NCI-H226 (cell line): ENCODE measurements around the gene LRRC51.

ENCODE experiments used
- DNase-seq: peaks from one replicate; pipeline ENCODE4 v3.0.0-alpha.2; 2015

Gene LRRC51

DNA sequence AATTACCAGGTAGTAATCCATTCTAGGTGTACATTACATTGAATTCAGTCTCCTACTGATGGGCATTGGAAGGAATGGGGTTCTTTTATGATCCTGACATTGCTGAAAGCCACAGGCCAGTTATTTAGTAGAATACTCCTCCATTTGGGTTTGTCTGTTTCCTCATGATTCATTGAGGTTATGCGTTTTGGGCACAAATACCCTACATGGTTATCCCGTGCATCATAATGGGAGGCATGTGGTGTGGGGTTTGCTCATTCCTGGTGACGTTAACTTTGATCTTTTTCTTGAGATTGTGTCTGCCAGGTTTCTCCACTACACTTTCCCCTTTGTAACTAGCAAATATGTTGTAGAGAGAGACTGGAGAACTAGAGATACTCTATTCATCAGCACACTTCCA, 60.4 kb downstream of the LRRC51 start:
- DNase-seq = peak; percentile 92

GRCh38 chr11:72142086-72142485, 61.4 kb downstream of the LRRC51 start:
- peak; percentile 48 for DNase-seq

- DNase-seq = peak; percentile 38
These were observed 61.9 kb downstream of the LRRC51 start for GRCh38 chr11:72142543-72142942.

DNA sequence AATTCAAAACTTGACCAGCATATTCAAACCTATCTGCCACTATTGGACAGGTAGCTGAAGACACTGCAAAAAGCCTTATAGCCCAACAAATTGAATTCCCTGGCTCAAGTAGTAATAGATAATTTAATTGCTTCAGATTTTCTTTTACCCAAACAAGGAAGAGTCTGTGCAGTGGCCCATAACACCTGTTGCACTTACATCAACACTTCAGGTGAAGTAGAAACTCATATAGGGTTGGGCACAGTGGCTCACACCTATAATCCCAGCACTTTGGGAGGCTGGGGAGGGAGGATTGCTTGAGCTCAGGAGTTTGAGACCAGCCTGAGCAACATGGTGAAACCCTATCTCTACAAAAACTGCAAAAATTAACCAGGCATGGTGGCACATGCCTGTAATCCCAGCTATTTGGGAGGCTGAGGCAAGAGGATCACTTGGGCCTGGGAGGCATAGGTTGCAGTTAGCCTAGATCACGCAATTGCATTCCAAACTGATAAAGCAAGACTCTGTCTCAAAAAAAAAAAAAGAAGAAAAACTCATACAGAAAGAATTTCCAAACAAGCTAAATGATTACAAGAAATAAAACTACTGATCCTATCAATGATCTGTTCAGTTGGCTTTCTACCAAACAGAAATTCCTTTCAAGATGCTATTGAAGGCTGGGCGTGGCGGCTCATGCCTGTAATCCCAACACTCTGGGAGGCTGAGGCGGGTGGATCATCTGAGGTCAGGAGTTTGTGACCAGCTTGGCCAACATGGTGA, 64.3 kb downstream of the LRRC51 start:
- peak; percentile 77 for DNase-seq
